Esophagus squamous epithelium (tissue), 4 donors: Measurements from ENCODE around the gene FHIT.

Experiments used
- CTCF ChIP-seq, 6 experiments: fragments of 450-650 bp in 4 of 6; fragments of 200-600 bp in 2 of 6; sonication (generic) in 2 of 6; IDR thresholded peaks; one replicate each; pipeline ENCODE4 v1.5.1; 2016 to 2019; ENCODE audit warnings: antibody characterized with exemption in 6 of 6, mild to moderate bottlenecking in 4 of 6, moderate library complexity in 4 of 6
- POLR2A ChIP-seq, 4 donors: fragments of 450-650 bp; IDR thresholded peaks; one replicate each; pipeline ENCODE4 v1.6.1; 2017; ENCODE audit warnings: antibody characterized with exemption in 4 of 4, mild to moderate bottlenecking in 4 of 4, moderate library complexity in 3 of 4

- TF ChIP-seq CTCF (IDR thresholded peaks at IDR 0.05) (no peak), POLR2A (IDR thresholded peaks at IDR 0.05) (no peak)
Observed at GRCh38 chr3:60716573-60716972, 534.7 kb downstream of the FHIT start.
